HUDEP-2 (cell line): ENCODE measurements around the gene PTPRJ.
"Not testable (repeated sequence)": the region's sequence is repeated elsewhere in the genome, so short reads cannot be mapped to it uniquely, and the experiment has no call there.

Experiments
- DNase-seq, 76 experiments: peaks; one replicate each; lab custom pipeline; 2025; ENCODE audit not compliant: unreplicated experiment in 76 of 76; lab: John Stamatoyannopoulos, UW

The PTPRJ gene

DNA sequence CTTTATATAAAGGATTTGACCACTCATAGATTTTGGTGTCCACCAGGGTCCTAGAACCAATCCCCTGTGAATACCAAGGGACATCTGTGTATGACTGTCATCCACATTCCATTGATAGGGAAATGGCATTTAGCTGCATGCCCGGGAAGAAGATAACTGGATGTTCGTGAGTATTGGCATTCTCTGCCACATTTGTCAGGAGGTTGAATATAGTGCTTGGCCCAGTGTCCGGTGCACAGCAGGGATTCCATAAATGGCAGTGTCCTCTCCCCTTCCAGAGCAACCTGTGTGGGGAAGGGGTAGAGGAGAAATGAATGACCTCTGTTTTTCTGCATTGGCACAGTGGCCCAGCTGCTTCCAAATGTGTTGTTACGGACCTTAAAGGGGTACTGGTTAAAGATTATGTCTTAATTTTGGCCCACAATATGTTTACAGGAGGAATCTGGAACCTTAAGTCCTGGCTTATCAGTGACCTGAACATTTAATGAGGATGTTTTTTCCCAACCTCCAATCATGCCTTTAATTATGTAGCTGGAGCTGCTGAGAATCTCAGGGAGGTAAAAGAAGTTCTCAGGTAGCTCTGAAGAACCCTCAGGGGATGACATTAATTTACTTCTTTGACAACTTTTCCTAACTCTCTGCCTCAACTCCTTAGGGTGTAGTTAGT, 202.6 kb downstream of the PTPRJ start:
- DNase-seq, result no peak

DNA sequence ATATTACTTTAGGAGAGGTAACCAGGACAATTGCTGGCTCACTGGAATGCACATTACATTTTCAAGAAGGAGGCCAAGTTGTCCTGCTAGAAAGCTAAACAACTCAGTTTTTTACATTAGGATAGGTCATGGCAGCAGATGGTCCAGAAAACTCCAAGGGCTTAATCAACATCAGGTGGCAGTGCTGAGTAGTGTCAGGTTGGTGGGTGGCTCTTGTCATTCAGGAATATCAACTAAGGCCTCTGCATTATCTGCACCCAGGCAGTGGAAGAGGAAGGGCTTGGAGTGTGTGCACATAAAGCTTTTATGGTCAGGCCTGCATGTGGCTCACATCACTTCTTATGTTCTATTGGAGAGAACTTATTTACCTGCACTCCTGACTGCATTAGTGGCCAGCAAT, 204.1 kb downstream of the PTPRJ start:
- no peak for DNase-seq

DNA sequence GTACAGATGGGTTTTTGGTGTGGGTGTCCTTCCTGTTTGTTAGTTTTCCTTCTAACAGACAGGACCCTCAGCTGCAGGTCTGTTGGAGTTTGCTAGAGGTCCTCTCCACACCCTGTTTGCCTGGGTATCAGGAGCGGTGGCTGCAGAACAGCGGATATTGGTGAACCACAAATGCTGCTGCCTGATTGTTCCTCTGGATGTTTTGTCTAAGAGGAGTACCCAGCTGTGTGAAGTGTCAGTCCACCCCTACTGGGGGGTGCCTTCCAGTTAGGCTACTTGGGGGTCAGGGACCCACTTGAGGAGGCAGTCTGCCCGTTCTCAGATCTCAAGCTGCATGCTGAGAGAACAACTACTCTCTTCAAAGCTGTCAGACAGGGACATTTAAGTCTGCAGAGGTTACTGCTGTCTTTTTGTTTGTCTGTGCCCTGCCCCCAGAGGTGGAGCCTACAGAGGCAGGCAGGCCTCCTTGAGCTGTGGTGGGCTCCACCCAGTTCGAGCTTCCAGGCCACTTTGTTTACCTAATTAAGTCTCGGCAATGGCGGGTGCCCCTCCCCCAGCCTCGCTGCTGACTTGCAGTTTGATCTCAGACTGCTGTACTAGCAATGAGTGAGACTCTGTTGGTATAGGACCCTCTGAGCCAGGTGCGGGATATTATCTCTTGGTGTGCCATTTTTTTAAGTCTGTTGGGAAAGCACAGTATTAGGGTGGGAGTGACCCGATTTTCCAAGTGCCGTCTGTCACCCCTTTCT, 210.7 kb downstream of the PTPRJ start:
- not testable (repeated sequence) for DNase-seq

DNA sequence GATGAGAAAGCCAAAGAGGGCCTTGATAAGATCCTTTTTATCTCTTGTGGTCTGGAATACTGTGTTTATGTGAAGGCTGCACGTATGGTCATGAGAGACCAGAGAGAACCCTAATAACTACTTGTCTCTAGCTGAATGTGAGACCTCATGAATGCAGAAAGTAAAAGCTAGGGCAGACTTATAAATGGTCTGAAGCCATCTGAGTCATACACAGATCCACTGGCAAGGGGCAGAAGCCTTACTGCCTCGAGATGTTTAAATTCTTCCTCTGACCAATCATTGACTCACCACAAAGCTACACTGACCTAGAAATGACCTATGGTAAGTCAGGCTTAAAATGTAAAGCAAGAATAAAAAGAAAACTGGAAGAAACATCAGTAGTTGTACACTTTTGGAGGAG, 213.5 kb downstream of the PTPRJ start:
- DNase-seq, result no peak

DNA sequence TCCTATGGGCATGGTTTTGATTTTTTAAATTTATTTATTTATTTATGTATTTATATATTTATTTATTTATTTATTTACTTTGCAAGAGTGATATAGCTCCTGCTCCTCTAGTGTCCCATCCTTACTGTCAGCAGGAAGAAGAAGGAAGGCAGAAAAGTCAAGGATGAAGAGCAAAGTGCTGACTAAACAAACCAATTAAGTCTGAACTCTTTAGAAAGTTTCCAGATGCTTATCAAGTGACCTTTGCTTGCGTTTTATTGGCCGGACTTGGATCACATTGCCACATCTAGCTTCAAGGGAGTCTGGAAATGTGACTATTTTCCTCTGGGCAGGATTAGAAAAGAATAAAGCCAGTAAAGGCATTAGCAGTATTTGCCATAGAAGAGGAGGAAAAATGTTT, 227.5 kb downstream of the PTPRJ start:
- DNase-seq, result no peak

DNA sequence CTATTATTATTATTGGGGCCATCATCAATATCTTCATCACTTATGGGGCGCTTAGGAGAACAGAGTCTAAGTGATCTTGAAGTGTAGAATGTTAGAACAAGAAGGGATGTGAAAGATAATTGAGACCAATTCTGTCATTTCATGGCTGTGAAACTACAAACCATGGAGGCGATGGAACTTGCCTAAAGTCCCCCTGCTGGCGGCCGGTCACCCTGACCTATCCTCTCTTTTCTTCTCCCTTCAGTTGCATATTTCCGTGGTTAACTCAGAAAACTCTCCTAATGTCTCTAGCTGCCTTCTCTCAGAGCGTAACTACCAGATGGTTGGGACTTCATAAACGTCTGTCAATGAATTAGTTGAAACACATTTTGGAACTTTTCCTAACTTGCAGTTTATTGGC, 229.7 kb downstream of the PTPRJ start:
- DNase-seq, result no peak

DNA sequence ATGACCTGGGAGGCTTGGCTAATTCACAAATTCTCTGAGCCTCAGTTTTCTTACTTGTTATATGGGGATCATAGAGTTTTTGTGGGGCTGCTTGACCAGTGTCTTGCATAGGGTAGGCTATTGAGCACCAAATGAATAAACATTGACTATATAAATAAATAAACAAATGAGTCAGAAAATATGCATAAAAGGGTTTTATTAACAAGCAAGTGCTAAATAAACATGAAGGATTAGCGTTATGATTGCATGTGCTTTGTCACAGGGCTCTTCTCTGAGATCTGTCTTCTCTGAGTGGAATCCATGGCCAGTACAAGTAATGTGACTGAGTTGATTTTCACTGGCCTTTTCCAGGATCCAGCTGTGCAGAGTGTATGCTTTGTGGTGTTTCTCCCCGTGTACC, 236.2 kb downstream of the PTPRJ start, which contains the start of gene OR4B1:
Gene OR4B1 (plus strand): TSS at position 301 of the 400 bp plus-strand sequence. CDS start 0 bp downstream, at position 301.
- DNase-seq, result no peak
